ENCODE measurements around the gene C2CD4D.

The C2CD4D gene

GRCh38 chr1:151801310-151801820 lies 38.3 kb downstream of the C2CD4D start:
- no peak for TF ChIP-seq TAF1 (IDR thresholded peaks at IDR 0.05; ENCODE audit: borderline replicate concordance, insufficient read depth, low read length)
- no peak for TF ChIP-seq FOXP2 (optimal IDR thresholded peaks at IDR 0.05; ENCODE audit: borderline replicate concordance, extremely low read depth, extremely low read length, insufficient read depth)
- no peak for TF ChIP-seq POLR2AphosphoS5 (IDR thresholded peaks at IDR 0.05; ENCODE audit: low read depth, low read length)

GRCh38 chr1:151800830-151801229 lies 38.8 kb downstream of the C2CD4D start:
- TF ChIP-seq REST (IDR thresholded peaks at IDR 0.05; ENCODE audit: insufficient read depth in 1 of 2, low read depth in 2 of 2, low read length in 2 of 2) (no peak), SIN3A (IDR thresholded peaks at IDR 0.05; ENCODE audit: borderline replicate concordance, insufficient read depth, low read length) (no peak), TAF1 (IDR thresholded peaks at IDR 0.05; ENCODE audit: borderline replicate concordance, insufficient read depth, low read length) (no peak), POLR2AphosphoS5 (IDR thresholded peaks at IDR 0.05; ENCODE audit: low read depth, low read length) (no peak), FOXP2 (optimal IDR thresholded peaks at IDR 0.05; ENCODE audit: borderline replicate concordance, extremely low read depth, extremely low read length, insufficient read depth) (no peak)

GRCh38 chr1:151799179-151800022 lies 40.2 kb downstream of the C2CD4D start:
- TF ChIP-seq REST (IDR thresholded peaks at IDR 0.05; ENCODE audit: insufficient read depth in 1 of 2, low read depth in 2 of 2, low read length in 2 of 2), result no peak
- TF ChIP-seq TAF1 (IDR thresholded peaks at IDR 0.05; ENCODE audit: borderline replicate concordance, insufficient read depth, low read length), result no peak
- TF ChIP-seq SIN3A (IDR thresholded peaks at IDR 0.05; ENCODE audit: borderline replicate concordance, insufficient read depth, low read length), result no peak
- TF ChIP-seq FOXP2 (optimal IDR thresholded peaks at IDR 0.05; ENCODE audit: borderline replicate concordance, extremely low read depth, extremely low read length, insufficient read depth), result no peak
- TF ChIP-seq POLR2AphosphoS5 (IDR thresholded peaks at IDR 0.05; ENCODE audit: low read depth, low read length), result no peak

GRCh38 chr1:151798571-151798970 lies 41.0 kb downstream of the C2CD4D start:
- TF ChIP-seq POLR2AphosphoS5 (IDR thresholded peaks at IDR 0.05; ENCODE audit: low read depth, low read length), result no peak
- TF ChIP-seq SIN3A (IDR thresholded peaks at IDR 0.05; ENCODE audit: borderline replicate concordance, insufficient read depth, low read length), result no peak
- no peak for TF ChIP-seq TAF1 (IDR thresholded peaks at IDR 0.05; ENCODE audit: borderline replicate concordance, insufficient read depth, low read length)
- TF ChIP-seq REST (IDR thresholded peaks at IDR 0.05; ENCODE audit: insufficient read depth in 1 of 2, low read depth in 2 of 2, low read length in 2 of 2), result no peak
- TF ChIP-seq FOXP2 (optimal IDR thresholded peaks at IDR 0.05; ENCODE audit: borderline replicate concordance, extremely low read depth, extremely low read length, insufficient read depth), result no peak

- peak; percentile 68; the same call in 1 of the 2 replicates for TF ChIP-seq SIN3A (IDR thresholded peaks at IDR 0.05; ENCODE audit: borderline replicate concordance, insufficient read depth, low read length)
- TF ChIP-seq FOXP2 (optimal IDR thresholded peaks at IDR 0.05; ENCODE audit: borderline replicate concordance, extremely low read depth, extremely low read length, insufficient read depth), result no peak
- no peak for TF ChIP-seq POLR2AphosphoS5 (IDR thresholded peaks at IDR 0.05; ENCODE audit: low read depth, low read length)
- no peak for TF ChIP-seq REST (IDR thresholded peaks at IDR 0.05; ENCODE audit: insufficient read depth in 1 of 2, low read depth in 2 of 2, low read length in 2 of 2)
Observed at GRCh38 chr1:151790940-151791651, 48.5 kb downstream of the C2CD4D start.
